OCI-LY7 (cell line): ENCODE data around the gene MIGA1.

Source experiments
- EZH2phosphoT487 ChIP-seq: fragments of 200-600 bp; sonication (generic); IDR thresholded peaks from 2 replicates; pipeline ENCODE4 v1.6.1; 2018; ENCODE audit warnings: low read depth, borderline replicate concordance, mild to moderate bottlenecking, mixed run types, antibody characterized with exemption, low read length, moderate library complexity, mixed read lengths
- TF ChIP-seq, protein P1 (sequence below): fragments of 200-600 bp; sonication (generic); conservative IDR thresholded peaks from 2 replicates; pipeline ENCODE4 v1.5.1; 2014; ENCODE audit warnings: mild to moderate bottlenecking, antibody characterized with exemption, low read length, moderate library complexity, mixed read lengths

DNA sequence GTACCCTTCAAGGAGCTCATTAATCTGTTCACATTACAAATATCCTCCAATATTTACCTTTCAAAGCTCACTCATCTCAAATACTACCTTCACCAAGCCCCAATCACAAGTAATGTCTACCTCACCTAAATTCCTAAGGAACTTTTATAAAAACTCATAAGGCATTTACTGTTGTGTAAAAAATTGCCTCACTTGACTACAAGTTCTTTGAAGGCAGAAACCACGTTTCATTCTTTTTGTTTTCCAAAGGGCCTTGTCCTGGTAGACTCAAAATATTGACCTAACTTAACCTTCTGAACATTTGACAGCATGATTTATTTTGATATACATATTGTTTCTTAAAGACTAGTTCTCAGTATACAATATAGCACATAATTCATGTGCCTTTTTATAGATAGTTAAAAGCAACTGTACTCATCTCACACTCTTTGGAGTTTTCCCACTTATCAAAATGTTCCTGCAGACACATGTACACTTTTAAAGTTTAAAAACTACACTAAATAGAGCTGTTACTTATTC, 22.3 kb upstream of the MIGA1 start:
- TF ChIP-seq, protein P1, sequence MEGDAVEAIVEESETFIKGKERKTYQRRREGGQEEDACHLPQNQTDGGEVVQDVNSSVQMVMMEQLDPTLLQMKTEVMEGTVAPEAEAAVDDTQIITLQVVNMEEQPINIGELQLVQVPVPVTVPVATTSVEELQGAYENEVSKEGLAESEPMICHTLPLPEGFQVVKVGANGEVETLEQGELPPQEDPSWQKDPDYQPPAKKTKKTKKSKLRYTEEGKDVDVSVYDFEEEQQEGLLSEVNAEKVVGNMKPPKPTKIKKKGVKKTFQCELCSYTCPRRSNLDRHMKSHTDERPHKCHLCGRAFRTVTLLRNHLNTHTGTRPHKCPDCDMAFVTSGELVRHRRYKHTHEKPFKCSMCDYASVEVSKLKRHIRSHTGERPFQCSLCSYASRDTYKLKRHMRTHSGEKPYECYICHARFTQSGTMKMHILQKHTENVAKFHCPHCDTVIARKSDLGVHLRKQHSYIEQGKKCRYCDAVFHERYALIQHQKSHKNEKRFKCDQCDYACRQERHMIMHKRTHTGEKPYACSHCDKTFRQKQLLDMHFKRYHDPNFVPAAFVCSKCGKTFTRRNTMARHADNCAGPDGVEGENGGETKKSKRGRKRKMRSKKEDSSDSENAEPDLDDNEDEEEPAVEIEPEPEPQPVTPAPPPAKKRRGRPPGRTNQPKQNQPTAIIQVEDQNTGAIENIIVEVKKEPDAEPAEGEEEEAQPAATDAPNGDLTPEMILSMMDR, result no peak
- no peak for TF ChIP-seq EZH2phosphoT487
